SHP77 treated with DMSO at 0.1 percent for 48 hours (cell line): Measurements from ENCODE around the gene TBL2.
"Not testable (repeated sequence)": the region's sequence is repeated elsewhere in the genome, so short reads cannot be mapped to it uniquely, and the experiment has no call there.

ENCODE experiments used
- DNase-seq: peaks from one replicate; lab custom pipeline; 2025; lab: John Stamatoyannopoulos, UW

TBL2 gene

GRCh38 chr7:73535918-73536317 lies 42.5 kb downstream of the TBL2 start:
- DNase-seq = not testable (repeated sequence)

GRCh38 chr7:73533742-73534141 lies 44.6 kb downstream of the TBL2 start:
- no peak for DNase-seq

- no peak for DNase-seq
Measured at GRCh38 chr7:73532224-73532623, 46.2 kb downstream of the TBL2 start.

- DNase-seq = no peak
Measured at GRCh38 chr7:73530800-73531199, 47.6 kb downstream of the TBL2 start.

- DNase-seq = no peak
Measured at GRCh38 chr7:73526896-73527821, 51.2 kb downstream of the TBL2 start.

GRCh38 chr7:73526158-73526494 lies 52.3 kb downstream of the TBL2 start:
- DNase-seq = not testable (repeated sequence)

- DNase-seq = peak; percentile 97
Measured at GRCh38 chr7:73522105-73522872, 56.1 kb downstream of the TBL2 start, which contains the start of gene BAZ1B. BAZ1B (minus strand) TSS chr7:73522293; CDS start chr7:73521933, 360 bp downstream.

GRCh38 chr7:73521636-73522104 lies 56.7 kb downstream of the TBL2 start:
- no peak for DNase-seq

- DNase-seq = no peak
Measured at GRCh38 chr7:73520673-73521635, 57.4 kb downstream of the TBL2 start.

GRCh38 chr7:73519867-73520672 lies 58.3 kb downstream of the TBL2 start:
- no peak for DNase-seq

- DNase-seq = no peak
Measured at GRCh38 chr7:73518470-73518869, 59.9 kb downstream of the TBL2 start.
